NCI-H526 (cell line): ENCODE data around the gene LDLRAD4.
"Not testable (repeated sequence)": the region's sequence is repeated elsewhere in the genome, so short reads cannot be mapped to it uniquely, and the experiment has no call there.

Source experiments
- DNase-seq, 2 experiments: peaks; one replicate each; lab custom pipeline; 2025; lab: John Stamatoyannopoulos, UW

Gene LDLRAD4

DNA sequence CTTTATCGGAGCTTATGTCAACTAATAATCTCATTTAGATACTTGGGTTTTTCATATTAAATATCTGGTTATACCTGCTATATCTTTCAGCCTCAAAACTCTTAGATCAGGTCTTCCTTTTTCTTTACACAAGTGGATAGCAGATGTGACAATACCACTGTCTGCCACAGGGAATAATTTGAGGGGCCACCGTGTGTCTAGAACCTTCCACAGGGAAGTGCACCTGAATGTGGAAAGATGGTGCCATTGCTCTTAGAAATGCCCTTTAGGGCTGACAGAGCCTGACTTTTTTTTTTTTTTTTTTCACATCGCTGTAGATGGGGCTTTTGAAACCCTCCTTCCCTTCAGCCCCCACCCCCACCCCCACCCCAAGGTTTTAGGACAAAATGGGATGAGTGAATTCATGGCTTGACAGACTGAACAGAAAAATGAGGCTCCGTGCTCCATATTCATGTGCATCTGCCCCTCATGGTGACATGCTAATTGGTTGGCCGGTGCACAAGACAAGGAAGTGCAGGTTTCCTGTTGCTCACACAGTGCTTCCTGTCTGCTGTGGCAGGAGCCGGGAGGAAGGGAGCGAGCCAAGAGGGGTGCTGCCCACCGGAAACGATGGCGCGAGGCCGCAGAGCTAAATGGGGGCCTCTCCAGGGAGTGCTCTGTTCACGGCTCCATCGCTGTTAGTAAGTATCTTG is 246.0 kb downstream of the LDLRAD4 start:
- no peak for DNase-seq

DNA sequence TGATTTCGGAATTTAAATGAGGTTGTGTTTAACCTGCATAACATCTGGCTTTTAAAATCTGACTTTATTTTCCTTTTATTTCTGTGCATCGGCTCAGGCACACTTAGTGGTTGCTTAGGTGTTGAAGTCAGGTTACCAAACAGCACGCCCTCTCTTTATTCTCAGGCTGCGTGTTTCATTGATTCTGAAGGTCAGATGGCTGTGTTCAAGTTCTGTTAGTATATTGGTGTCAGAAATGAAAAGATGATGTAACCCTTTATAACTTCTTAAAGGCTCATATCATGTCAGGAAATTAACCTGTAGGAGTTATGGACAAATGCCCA is 246.5 kb downstream of the LDLRAD4 start:
- DNase-seq = no peak

DNA sequence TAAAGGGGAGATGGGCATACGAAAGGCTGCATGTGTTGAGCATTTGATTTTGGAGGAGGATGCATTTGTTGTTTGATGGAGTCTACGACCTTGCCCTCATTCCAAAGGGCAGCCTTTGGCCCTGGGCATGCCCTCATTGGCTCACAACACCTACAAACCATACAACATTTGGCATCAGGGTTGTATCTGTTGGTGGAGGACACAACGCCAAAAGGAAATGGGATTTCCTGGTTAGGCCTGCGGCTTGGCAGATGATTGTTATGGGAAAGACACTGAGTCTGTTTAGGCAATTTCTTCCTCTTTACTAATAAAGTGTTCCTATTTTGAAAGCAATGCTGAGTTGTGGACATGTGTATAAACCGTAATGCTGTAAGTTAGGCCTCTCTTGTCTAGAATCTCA is 246.9 kb downstream of the LDLRAD4 start:
- DNase-seq = no peak

DNA sequence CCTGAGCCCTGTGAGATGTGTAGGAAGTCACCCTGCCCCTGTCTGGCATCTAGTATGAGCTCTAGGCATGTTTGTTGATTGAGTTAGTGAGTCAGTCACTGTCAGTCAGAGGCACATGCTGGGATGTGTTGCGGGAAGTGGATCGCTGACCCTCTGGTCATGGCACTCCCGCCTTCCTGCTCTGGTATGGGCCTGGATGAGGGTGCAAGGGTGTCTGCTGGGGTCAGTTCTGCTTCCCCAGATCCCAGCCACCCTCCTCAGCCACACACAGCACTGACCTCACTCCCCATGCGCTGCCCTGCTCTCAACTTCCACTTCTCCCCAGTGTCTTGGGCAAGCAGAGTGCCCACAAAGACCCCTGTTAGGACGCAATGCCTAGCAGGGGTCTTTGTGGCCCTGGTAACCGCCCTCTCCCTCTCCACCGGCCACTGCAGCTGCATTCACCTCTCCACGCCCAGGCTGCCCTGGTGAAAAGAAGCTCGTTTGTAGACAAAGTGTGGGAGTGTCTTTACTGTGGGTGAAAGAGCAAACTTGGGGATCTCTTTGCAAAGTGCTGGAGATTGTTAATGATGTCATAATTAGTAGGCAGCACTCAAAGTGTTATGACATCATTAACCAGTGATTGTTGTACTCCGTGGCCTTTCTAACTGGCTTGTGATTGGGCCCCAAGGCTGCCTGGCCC is 252.1 kb downstream of the LDLRAD4 start:
- DNase-seq = no peak

DNA sequence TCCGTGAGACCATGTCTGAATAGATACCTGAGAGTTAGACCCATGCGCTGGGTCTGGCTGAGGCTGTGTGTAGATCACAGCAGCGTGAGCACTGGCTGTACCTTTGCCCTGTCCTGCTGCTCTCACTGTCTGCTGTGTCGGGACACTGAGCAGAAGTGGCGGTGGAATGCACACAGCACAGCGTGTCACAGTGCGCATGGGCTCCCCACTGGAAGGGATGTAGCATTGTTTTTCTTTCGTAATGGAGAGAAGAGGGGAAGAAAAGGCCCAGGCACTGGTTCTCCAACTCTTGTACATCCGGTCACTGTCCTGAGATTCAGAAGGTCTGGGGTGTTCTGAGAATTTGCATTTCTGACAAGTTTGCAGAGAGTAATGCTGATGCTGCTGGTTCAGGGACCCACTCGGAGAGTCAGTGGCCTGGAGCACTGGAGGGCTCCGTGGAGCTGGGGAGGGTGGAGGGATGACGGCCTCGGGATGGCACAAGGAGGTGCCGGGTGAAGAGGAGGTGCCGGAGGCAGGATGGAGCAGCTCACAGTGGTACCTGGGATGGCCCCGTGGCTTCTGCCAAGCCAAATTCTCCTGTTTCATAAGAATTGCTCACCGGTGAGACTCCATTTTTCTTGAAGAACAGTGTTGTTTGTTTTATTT is 252.8 kb downstream of the LDLRAD4 start:
- DNase-seq = no peak

DNA sequence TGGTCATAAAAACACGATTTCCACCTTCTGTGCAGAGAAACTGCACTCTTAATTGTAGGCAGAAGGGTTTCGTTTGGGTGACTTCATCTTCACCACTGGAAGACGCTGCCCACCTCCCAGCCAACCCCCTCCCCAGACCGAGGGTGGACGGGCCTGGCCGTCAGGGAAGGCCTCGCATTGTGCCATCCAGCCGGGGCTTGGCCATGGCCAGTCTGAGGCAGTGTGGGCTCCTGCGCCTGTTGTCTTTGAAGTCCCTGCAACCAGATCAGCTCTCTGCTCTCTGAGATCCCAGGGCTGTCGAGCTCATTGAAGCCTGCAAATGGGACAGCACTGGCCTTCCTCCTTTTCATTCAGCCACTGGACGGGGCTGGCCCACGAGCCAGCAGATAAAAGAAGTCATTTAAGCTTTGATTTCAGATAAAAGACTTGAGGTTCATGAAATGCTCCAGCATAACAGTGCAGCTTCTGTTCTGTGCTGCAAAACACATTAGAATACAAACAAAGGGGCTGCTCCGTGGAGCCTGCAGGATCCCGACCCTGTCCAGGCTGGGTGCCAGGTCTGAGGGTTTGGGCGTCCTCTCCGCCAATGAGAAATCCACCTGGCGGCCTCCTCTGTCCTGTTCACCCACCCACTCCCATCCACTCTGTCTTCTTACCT is 253.5 kb downstream of the LDLRAD4 start:
- DNase-seq = peak in 1 of 2 experiments; percentile 59

DNA sequence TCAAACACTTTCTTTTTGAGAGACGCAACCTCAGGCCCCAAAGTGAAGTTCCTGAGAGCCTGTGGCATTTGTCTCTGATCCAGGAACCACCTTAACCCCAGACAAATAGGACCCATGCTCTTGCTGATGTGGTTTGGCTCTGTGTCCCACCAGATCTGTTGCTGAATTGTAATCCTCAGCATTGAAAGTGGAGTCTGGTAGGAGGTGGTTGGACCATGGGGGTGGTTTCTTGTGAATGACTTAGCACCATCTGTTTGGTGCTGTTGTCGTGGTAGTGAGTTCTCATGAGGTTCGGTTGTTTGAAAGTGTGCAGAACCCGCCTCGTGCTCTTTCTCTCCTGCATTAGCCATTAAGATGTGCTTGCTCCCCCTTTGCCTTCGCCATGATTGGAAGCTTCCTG is 255.2 kb downstream of the LDLRAD4 start:
- no peak for DNase-seq

DNA sequence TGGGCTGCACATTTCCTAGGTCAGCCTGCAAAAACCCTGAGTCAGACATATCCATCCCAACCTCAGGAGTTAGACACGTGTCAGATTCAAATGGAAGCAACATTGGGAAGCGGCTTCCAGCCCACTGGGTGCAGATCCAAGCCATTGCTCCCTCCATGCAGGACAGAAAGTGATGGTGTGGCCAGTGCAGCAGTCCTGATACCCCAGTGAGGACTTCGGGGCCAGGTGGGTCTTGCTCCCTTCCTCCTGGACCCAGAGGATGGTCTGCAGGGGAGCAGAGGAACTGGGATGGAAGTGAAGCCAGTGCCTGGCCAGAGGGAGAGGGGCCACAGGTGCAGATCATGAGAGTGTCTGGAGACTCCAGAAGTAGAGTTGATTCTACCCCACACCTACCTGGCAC is 255.8 kb downstream of the LDLRAD4 start:
- no peak for DNase-seq

DNA sequence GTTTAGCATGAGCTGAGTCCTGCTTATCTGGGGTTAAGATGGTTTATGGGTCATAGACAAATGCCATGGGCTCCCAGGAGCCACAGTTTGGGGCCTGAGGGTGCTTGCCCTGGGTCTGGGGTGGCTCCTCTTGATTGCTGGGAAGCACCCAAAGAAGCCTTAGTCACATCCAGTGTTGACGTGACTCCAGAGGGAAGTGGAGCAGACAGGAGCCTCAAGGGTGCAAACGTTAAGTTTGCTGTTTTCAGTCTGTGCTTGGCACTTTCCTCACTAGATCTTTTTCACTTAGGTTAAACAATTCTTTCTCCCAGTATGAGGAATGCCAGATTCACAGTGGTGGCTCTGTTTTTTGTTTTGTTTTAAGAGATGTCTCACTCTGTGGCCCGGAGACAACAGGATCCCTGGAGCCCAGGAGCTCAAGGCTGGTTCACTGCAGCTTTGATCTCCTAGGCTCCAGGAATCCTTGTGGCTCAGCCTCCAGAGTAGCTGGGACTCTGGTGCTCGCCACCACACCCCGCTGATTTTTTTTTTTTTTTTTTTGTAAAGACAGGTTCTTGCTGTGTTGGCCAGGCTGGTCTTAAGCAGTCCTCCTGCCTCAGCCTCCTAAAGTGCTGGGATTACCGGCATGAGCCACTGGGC is 256.5 kb downstream of the LDLRAD4 start:
- DNase-seq = no peak

DNA sequence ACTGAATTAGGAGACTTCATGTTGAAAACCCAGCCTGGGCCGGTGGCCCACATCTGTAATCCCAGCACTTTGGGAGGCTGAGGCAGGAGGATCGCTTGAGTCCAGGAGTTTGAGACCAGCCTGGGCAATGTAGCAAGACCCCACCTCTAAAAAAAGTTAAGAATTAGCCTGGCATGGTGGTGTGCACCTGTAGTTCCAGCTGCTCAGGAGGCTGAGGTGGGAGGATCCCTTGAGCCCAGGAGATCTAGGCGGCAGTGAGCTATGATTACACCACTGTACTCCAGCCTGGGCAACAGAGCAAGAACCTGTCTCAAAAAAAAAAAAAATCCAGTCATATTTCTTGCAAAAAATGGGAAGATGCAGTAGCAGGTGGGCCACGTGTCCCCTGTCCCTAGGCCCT is 257.8 kb downstream of the LDLRAD4 start:
- DNase-seq = not testable (repeated sequence)

DNA sequence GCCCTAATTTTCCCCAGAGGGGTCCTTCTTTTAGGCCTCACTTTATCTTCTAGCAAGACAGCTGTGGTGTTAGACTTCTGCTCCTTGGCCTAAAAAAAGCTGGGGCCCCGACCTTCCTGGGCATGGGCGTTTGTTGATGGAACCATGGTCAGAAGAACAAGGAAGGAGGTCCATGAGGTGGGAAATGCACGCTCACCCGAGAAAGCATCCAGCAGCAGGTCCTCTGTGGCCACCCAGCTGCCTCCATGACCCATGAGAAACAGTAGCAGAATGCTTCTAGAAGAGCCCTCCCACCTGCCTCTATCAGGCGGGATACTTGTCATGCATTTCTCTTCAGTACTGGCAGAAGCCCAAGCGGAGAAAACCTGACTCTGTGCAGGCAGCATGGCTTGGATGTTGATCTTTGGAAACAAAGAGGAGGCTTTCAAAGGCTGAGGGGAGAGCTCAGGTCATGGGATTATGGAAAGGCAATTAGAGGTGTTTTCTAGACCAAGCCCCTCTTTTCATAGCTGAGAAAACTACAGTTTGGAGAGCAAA is 258.7 kb downstream of the LDLRAD4 start:
- DNase-seq = no peak

DNA sequence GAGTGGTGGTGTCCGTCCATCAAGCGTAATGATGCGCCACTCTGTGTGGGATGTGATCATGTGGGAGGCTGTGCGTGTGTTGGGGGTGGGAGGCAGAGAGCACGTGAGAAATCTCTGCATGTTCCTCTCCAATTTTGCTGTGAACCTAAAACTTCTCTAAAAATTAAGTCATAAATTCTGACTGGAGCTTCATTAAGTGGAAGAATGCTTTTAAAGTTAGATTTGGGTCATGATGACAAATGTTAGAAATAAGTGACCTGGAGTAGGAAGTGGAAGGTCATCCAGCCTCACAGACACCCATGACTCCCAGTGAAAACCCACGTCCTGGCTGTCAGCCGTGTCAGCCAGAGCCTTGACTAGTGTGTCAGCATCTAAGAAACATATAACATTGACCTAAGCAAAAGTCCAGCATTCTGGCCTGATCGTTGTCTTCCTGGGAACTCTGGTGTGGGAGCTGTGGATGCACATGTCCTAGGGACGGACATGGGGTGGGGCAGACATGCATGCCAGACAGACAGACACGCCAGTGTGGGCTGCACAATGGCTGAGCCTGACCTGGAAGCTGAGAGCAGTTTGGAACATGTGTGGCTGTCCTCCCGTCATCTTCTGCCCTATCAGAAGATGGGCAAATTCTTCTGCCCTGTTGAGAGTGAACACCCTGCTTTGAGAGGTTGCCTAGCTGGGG is 262.2 kb downstream of the LDLRAD4 start:
- no peak for DNase-seq

DNA sequence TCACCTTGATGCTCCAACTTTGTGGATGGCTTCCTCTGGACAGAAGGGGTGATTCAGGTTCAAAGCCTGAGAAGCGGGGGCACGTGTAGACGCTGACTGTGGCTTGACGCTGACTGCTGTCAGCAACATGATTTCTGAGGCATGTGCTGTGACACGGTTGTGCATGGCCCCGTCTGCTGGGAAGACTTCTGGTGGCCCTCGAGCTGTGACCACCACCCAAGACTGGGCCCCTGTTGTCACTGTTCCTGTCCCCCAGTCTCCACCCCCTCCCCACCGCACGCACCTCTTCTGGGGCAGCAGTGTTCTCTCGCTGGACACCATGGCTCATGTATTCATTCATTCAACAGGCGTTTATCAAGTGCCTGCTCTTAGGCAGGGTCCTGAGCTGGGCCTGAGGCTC is 262.8 kb downstream of the LDLRAD4 start:
- DNase-seq = no peak

DNA sequence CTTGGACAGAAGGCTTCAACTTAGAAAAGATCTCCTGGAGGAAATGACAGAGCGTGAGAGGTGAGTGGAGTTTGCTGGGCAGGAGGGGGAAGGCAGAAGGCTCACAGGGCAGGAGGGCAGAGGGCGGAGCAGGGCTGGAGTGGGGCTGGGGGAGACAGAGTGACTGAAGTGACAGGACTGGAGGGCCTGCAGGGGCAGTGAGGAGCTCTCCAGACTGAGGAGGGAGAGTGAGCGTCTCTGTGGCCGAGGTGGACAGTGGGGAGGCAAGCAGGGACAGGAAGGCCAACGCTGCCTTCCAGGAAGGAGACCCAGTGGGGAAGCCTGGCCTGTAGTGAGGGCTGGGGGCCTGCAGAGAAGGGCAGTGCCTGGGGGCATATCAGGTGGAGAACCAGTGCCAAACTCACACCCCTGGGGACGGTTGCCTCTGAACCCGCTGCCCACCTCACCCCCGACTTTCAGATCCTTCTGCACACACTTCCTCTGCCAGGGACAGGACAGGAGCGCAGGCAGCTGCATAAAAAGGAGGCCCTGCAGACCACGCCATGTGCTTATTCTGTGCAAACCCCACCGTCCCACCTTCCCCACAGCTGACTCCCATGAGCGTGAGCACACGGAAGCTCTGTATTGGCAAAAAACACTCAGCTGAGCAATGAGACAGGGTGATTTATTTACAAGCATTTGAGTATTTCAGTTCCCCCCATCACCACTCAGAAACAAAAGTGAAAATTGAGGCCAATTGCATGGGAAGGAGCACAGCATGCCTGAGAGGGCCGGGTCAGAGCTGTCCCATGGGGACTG is 263.5 kb downstream of the LDLRAD4 start:
- DNase-seq = no peak

DNA sequence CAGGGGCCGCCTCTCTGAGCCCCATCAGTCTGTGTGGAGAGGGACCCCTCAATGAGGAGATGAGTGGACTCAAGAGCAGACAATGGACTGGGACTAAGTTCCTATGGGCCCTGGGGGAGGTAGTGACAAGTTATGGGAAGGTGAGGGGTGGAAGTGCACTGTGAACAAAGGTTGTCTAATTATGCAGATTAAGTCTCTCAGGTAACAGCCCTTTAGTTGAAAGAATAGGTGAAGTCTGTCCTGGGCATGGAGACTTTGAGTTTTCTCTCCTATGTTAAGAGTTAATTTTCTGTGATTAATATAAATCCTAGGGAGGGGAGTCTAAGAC is 264.0 kb downstream of the LDLRAD4 start:
- no peak for DNase-seq

DNA sequence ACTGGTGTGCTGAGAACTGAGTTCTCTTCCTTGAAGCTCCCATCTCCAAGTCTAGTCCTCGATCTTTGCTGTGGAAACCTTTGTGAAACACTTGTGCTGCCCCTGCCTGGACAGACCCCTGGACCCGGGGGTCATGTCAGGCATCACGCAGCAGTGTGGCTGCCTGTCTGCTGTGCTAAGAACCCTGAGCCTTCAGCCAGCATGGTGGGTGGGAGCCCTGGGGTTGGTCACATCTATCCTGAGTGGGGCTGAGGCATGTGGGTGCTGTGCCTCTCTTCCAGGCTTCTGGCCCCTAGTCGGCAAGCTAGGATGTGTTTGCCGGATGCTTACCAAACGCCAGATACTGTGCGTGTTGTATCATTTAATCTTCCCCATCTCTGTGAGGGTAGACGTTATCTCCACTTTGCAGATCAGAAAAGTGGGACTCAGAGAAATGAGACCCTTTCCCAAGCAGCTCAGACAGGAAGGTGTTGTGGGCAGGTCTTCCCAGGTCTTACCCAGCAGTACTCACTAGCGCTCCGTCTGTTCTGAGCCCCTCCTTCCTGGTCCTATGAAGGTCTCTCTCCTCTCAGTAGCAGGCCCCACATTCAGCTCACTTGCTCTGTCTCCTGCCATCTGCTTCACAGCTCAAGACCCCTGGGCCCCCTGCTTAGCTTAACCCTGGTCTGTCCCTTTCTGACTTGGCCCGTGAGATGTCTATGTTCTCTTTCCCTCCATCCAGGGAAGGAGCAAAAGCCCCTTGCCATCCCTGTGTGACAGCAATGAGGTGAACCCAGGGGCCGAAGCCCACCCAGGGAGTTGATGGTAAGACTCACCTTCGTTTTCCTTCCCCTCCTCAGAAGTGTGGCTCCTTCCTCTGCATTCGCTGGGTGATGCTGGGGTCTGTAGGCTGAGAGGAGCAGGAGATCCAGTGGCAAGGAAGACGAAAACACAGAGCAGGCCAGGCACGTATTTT is 265.0 kb downstream of the LDLRAD4 start:
- DNase-seq = no peak

DNA sequence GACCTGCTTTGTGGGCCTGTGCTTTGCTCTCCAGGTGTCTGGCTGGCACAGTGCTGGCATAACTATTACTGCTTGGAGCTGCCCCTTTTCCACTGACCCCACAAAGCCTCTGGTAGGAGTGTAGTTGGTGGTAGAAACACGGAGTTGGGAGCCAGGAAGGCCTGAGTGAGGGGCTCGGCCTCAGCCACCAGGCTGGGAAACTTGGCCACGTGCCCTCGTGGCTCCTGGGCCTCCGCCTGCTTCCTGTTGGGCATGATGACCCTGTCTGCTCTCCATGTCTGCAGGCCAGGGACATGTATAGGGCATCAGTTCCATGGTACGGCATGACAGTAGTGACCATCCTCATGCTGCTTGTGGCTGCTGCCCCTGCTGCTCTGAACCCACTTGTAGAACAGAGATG is 266.6 kb downstream of the LDLRAD4 start:
- DNase-seq = no peak

DNA sequence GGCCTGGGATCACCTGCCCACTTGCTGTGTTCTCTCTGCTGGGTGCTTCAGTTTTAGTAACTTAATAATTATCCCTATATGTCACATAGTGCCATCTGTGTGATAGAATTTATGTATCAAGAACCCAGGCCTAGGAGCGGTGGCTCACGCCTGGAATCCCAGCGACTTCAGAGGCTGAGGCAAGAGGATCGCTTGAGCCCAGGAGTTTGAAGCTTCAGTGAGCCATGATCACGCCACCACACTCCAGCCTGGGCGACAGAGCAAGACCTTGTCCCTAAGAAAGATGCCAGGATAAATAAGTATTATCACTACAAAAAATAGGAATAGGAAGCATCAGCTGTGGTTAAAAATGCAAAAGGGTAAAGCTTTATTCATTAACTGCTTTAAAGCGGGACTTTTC is 267.0 kb downstream of the LDLRAD4 start:
- no peak for DNase-seq

DNA sequence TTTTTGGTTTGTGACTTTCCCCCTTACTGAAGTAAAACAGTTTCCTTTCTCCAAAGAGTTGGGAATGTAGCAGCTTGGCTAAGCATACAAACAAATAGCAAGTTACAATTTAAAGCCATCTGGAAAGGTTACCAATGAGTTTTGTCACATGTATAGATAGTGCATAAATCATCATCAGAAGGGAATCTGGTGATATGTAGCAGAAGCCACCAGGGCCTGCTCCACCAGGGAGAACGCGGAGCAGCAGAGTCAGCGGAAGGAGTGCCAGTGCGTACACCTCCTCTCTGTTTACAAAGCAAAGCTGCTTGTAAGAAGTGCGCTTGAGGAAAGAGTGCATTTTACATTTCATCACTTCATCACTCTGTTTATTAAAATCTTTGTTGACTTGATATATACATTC is 267.7 kb downstream of the LDLRAD4 start:
- no peak for DNase-seq

DNA sequence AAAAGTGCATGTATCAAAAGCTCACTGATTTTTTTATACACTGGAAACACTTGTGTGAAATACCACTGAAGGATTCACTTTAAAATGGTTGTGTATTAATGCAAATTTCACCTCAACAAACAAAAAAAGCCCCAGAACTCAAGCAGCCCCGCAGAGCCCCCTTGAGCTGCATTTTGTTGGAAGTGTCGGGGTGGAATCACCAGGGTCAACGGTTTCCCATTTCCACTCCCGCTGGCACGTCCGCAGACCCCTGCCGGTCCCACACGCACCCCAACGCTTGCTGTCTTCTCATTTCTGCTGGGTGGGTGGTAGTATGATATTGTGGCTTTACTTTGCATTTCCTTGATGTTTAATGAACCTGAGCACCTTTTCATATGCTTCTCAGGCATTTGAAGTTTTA is 268.1 kb downstream of the LDLRAD4 start:
- DNase-seq = no peak
